GM19397 (cell line): ENCODE measurements around the gene KIAA0319L.

Experiments
- ATAC-seq: cut with Tn5 transposase; IDR thresholded peaks from one replicate; pipeline ENCODE4 v1.9.1; 2021; ENCODE audit warnings: mild to moderate bottlenecking, moderate library complexity; ENCODE audit not compliant: unreplicated experiment

KIAA0319L gene

DNA sequence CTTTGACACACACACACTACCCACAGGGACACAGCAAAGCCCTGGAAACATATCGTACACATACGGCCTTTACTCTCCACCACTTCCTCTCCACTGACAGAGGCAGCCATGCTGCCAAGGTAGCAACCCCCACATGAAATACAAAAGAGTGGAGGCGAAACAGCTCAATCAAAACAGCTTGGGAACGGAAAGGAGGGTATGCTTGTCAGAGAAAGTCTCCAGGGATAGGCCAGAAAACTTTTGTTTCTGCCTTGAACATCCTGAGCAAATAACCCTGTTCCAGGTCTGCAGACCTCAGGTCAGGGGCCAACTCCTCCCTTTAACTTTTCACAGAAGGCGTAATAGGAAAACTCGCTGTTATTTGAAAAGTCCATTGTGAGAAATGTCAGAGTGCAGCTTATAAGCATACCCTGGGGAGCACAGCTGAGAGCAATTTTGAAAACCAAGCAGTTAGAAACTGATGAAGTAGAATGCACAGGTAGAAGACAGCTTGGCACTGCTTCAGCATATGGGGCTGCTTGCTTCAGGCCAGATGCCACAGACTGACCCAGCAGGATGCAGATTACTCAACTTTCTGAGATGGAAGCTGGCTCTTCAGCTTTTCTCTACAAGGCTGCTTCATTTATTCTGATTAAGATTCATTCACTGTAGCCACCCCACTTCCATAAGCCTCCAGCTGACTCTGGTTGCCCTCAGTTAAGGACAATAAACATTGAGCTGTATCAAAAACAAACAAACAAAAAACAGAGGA lies 18.0 kb downstream of the KIAA0319L start:
- no peak for ATAC-seq

DNA sequence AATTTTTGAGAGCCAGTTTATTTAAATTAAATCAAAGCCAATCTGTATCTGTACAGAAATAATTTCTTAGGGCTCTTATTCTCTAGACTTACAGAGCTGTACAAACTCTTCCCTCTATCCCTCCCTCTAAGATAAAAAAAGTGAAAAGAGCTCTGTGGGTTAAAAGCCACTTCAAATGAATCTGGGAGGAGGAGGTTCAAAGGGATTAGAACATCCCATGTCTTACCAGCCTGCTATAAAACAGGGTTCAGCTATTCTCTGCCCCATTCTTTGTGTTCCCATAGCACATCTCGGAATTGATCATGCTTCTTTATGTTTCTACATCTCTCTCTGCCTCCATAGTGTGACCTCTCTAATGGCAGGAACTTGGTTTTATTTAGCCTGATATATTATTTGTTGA lies 19.4 kb downstream of the KIAA0319L start:
- ATAC-seq = no peak

DNA sequence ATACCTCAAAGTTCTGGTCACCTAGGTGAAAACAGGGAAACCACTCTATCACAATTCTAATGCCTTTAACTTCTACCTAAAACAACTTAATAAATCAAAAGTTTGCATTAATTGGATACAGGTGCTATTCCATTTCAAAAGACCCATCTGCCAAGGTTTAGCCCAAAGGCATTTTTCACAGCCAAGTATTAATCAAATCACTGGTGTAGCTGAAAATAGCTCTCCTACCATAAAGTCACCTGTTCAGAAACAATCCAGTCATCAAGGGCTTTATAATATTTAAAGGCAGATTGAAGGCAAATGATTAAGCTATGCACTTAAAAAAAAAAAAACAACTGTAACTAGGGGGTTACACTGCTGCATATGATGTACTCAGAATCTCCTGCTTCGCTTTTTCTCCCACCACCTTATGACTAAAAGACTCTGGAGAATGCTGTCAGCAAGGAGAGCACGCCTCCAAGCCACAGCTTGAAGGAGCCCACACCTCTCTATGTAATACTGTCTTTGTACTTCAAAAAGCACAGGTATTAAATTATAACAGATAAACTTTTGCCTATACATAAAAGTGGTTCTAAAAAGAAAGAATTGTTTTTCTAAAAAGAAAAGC lies 20.5 kb downstream of the KIAA0319L start:
- ATAC-seq = no peak

DNA sequence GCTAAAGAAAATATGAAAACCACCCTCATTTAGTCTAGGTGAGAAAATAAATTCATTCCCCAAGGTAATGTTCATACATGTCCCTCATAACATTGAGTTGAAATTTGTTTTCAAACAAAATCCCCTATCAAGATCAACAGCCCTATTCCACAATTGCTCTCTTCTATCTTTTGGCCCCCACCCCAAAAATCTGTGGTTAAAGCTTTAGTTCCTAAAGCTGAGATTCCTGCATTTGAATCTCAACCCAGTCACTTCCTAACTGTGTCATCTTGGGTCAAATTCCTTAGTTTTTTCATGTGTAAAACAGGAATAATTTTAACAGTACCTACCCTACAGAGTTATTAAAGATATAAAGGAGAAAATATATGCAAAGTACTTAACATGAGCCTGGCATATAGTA lies 22.0 kb downstream of the KIAA0319L start:
- no peak for ATAC-seq

DNA sequence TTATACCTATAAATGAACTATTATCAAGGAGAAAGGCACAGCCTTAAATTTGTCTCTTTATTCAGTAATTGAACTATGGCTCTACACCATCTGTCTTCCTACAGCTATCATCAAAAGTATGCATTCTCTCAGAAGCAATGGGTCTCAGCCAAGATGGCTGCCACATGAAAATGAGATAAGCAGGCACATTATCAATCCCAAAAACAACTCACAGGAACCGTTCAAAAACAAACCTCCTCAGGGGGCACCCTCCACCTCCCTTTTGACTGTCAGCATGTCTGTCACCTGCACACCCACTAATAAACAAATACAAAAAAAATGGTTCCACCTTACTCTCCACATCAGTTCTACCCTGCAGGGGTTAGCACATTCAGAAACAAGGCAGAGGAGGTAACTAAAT lies 23.6 kb downstream of the KIAA0319L start:
- ATAC-seq = no peak

DNA sequence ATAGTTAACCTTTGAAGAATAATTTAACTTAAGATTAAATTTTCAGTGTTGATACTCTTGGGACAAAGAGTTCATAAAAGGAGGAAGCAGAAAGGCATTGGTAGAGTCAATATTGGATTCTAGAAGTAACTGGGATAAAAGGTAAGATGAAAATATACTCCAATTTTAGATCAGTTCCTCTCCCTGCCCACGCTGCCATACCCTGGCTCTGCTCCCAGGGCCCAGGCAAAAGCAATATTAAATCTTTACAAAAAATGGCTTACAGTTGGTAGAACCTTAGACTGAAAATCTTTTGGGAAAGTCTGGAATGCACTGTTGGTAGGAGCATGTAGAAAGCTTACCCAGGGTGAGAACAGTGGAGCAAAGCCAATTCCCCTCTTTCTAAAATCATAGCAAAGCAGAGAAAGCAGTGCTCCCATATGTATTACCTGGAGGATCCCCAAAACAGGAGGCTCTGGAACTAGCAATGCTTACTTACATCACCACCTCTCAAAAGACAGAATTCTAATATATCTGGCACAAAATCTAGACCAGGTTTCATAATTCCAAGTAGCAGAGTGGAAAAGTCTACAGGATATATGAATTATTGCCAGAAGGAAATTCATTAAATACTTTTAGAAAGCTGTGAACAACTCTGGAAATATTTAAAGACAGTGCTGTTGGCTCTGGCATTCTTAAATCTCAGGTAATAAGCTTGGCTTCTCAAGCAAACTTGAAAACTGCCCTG lies 24.5 kb downstream of the KIAA0319L start:
- no peak for ATAC-seq

DNA sequence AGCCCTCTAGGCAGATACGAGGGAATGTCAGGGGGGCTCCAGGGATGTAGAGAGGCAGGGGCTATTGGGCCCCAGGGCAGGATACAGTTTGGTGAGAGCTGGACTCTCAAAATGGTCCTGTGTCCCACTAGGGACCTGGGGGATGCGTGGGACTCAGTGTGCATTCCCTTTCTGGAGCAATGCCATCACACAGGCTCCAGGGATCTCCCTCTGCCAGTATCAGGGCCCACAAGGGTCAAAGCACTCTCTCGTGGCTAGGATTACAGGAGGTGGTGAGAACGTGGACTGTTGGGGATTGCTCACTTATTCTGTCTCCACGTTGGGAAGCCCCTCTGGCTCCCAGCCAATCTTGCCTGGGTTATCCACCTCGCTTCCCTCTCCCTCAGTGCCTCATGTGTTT lies 25.8 kb downstream of the KIAA0319L start:
- ATAC-seq = no peak

DNA sequence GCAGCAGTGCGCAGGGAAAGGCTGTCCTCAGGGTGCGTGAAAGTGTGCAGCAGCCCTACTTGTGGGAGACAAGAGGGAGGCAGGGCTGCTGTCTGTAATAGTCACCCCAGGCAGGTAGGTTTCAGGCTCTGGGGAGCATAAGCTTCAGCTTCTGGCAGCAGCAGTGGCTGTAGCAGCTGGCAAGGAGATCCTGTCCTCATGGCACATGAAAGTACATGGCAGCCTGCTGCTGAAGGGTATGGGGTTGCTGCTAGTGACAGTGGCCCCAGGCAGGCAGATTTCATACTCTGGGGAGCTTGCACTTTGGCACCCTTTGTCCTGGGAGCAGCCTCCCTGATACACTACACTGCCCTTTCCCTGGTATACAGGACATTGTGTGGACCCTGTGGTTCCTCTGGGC lies 26.3 kb downstream of the KIAA0319L start:
- ATAC-seq = no peak

DNA sequence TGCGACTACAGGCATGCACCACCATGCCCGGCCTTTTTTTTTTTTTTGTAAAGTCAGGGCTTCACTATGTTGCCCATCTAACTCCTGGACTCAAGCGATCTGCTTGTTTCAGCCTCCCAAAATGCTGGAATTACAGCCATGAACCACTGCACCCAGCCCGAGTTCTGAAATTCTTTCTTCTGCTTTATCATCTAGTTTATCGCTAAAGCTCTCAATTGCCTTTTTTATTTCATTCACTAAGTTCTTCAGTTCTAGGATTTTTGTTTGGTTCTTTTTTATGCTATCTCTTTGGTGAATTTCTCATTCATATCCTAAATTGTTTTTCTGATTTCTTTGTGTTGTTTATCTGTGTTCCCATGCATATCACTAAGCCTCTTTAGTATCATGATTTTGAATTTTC lies 27.0 kb downstream of the KIAA0319L start:
- ATAC-seq = no peak

DNA sequence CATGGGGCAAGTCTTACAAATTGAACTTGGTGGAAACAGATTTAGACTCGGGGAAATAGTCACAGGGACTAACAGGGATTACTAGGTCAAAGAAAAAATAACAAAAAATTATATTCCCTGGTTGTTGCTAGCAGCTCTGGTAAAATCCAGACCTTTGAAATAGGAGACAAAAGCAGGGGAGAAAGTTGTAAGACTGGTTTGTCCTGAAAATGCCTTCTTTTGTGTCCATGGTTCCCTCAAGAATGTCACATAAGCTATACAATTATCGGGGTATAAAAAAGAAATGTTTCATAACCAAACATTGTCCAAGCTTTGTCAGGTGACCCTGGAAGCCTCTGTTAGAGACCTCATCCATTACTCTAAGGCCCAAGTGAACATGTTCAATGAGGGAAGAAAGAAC lies 33.1 kb downstream of the KIAA0319L start:
- ATAC-seq = no peak

DNA sequence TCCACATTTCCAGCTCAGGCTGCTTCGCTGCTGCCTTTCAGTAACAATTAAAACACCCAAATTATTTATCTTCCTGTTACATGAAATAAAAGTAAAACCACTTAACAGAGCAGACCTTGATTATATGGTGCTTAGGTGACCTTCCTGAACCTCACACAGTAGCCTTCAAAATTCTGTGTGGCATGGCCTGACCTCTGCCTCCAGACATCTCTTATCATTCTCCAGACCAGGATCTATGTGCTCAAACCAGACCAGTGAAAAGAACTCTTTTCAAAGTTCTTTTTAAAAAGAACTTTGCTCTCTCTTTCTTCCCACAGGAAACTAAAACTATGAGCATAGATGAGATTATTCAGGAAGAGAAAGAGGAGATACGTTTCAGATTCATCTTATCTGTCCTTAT lies 37.8 kb downstream of the KIAA0319L start:
- no peak for ATAC-seq

DNA sequence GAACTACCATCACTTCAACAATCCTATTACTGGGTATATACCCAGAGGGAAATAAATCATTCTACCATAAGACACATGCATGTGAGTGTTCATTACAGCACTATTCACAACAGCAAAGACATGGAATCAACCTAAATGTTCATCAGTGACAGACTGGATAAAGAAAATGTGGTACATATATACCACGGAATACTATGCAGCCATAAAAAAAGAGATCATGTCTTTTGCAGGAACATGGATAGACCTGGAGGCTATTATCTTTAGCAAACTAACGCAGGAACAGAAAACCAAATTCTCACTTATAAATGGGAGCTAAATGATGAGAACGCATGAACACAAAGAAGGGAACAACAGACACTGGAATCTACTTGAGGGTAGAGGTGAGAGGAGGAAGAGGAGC lies 39.0 kb downstream of the KIAA0319L start:
- ATAC-seq = no peak

DNA sequence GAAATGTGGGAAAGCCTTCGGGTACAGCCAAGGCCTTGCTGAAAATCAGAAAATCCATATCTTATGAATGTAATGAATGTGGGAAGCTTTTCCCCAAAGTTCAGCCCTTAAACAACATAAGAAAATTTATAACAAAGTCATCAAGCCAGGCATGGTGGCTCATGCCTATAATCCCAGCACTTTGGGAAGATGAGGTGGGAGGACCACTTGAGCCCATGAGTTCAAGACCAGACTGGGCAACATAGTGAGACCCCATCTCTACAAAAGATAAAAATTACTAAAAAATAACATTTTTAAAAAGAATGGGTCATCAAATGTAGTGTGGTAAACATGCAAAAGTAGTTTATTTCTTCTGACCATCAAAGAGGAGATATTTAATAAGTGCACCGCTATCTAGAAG lies 45.9 kb downstream of the KIAA0319L start:
- ATAC-seq = no peak

DNA sequence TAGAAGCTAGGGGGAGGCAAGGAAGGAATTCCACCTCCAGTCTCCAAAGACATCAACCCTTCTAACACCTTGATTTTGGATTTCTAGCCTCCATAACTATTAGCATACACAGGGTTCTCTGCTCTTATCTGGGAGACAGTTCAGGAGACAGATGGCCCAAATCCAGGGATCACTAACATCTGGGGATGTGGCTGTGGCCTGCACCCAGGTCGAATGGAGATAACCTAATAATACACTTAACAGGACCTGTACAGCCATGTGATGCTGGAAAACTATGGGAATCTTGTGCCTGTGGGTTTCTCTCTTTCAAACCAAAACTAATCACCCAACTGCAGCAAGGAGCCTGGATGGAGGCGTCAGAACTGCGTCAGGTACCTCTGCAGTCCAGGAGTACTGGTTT lies 47.6 kb downstream of the KIAA0319L start:
- ATAC-seq = no peak

DNA sequence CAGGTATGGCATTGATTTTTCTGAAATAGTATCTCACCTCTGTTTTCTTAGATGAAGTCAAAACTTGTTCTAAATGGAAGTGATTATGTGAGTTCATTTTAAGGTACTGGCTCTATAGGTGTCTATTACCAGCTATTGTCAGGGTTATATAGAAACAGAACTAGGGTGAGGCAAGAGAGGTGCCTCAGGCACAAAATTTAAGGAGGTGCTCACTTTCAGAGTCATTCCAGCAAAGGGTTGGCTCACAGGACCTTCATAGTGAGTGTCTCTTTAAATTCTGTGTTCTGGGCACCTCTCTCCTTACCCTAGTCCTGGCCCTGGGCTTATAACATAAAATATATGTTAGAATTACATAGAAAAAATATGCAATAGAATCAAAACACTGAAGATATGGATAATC lies 49.3 kb downstream of the KIAA0319L start:
- no peak for ATAC-seq

DNA sequence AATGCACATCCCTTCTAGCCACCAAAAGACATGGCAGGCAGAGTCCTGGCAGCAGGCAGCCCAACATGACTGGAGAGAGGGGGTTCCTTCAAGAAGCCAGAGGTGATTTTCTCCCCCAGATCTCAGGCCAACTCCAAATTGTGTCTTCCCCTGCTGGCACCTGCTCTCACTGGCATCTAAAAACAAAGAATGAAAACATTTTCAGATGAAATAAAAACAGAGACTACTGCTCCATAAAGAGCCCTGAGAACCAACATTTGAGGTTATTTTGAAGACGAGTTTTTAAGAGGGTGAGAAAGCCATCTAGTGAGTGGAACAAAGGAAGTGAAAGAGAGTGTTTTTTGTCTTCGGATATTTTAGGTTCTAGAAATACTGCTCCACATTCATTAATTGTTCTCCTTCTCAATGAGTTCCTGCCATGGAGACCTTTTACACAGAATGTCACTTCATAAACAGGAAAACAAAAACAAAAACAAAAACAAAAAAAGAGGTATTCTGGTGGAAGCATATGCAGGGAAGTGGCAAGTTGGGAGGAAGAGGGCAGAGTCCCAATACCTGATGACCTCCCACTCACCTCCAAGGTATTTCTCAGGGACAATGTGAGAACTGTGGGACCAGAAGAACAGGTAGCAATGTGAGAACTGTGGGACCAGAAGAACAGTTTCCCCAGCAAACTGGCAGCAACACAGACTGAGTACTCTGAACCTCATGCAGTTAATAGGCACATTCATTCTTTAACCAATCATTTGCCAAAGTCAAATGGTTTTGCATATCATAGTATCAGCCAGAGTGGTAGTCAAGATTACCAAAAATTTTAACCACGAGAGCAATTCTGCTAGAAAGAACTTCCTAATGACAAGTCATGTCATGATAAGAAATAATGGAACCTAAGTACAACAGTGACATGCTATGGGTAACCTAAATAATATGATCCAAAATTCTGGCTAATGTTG lies 50.0 kb downstream of the KIAA0319L start:
- ATAC-seq = no peak

DNA sequence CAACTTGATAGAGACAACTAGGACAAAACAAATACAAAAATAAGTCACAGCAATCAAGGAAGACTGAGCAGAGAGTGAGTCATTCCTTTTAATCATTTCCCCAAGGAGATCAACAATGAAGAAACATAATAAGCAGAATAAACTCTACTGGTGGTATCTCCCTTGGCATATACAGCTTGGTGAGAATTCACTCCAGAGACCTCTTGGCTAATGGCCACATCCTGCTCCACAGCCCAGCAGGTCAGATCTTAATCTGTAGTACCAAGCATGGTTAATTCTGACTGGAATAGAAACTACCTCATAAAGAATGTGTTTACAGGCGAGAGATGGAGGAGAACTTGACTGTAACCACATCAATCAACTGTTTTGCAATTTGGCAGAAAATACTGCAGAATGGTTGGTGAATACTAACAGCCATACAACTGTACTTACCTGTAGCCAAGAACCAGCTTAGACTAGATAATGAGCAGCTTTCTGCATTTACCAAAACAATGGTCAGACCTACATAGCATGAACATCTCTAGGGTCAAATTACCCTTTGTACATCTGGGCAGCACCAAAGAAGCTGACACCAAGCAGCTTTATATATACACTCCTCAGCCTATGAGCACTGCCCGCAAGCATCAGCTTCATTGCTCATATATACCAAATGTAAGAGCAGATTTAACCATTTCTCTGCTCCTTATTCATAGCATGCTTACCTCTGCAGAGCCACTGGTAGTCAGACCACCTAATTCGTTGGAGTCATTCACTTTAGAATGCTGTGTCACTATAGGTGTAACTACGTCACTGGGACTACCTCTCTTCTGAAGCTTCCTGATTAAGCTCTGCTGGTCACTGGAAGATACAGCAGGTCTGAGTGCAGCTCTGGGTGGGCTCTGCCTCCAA lies 51.0 kb downstream of the KIAA0319L start:
- peak; percentile 46 for ATAC-seq

DNA sequence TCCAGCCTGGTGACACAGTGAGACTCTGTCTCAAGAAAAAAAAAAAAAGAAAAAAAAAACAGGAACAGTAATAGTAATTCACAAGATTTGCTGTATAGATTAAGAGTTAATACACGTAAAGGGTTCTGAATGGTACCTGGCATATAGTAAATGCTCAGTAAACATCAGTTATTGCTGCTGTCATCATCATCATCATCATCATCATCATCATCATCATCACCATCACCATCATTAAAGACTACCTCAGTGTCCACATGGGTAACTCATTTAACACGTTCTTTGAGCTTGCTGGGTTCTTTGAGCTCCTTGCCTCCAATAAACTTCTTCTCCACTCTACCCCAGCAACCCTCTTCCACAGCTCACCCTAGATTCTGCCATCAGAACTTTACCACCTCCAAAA lies 55.0 kb downstream of the KIAA0319L start:
- no peak for ATAC-seq

DNA sequence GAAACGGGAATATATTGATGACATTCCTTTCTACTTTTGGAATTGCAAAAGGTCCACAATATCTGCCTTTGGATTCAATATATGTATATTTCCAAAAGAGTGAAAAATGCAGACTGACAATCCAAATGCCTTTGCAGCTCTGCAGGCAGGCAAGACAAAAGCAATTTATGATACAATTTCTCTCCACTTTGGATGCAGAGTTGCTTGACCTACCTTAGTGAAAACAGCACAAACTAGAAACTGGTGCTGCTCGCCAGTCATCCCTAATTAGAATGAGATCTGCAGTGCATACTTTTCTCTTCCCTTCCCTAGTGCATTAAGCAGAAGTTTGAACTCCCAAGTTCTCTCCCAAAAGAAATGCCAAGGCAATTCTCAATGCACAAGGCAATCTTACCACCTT lies 56.8 kb downstream of the KIAA0319L start:
- no peak for ATAC-seq

DNA sequence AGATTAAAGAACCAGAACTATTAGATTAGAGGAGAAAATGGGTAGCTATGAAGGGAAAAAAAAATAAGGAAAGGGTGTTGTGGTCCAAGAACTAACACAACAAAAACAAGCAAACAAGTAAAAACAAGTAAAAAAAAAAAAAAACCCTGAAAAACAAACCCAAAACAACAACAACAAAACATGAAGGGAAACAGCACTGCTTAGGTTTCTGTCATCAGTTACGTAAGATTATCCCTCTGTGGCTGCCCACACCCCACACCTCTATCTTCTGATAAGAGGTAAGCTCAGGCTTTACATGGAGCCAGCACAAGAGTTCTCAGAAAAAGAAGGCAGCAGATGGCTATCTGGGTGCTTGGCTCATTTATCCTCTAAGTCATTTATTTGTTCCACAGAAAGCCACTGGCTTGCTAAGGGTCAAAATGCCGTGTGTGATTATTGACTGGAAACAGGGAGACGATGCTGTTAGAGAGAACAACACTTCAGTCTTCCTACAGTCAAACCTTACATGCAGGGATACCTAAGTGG lies 57.5 kb downstream of the KIAA0319L start:
- no peak for ATAC-seq
